NCI-H82 treated with DMSO at 0.1 percent for 48 hours (cell line): ENCODE measurements around the gene MMAB.

Experiments
- DNase-seq: peaks from one replicate; lab custom pipeline; 2025; ENCODE audit not compliant: unreplicated experiment; lab: John Stamatoyannopoulos, UW

MMAB gene

GRCh38 chr12:109573029-109573913 is at the start of gene MMAB, which contains the start of gene MVK:
Gene MMAB (minus strand): TSS chr12:109573504. CDS start chr12:109573480, 24 bp downstream.
Gene MVK (plus strand): TSS chr12:109573794. CDS start chr12:109574823, 1,029 bp downstream.
- peak; percentile 97 for DNase-seq

- no peak for DNase-seq
Observed at GRCh38 chr12:109621901-109622364, 48.6 kb upstream of the MMAB start.

DNA sequence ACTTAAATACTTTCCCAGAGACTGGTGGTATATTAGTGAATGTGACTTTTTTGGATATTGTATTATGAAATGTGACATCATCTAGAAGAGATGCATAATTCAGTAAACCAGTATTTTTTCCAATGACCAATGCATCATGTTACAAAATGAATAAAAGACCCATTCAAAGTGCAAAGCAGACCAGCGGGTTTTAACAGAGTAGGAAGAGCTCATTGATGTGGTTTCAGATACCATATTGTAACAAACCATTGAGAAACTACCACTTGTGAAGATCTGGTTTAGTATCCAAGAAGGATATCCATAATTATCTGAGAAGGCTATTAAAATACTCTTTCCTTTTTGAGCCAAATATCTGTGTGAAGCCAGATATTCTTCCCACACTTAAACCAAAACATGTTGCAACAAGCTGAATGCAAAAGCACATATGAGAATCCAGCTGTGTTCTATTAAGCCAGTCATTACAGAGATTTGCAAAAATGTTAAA is 47.9 kb upstream of the MMAB start:
- no peak for DNase-seq

GRCh38 chr12:109619002-109619604 is 45.8 kb upstream of the MMAB start:
- DNase-seq = no peak

DNA sequence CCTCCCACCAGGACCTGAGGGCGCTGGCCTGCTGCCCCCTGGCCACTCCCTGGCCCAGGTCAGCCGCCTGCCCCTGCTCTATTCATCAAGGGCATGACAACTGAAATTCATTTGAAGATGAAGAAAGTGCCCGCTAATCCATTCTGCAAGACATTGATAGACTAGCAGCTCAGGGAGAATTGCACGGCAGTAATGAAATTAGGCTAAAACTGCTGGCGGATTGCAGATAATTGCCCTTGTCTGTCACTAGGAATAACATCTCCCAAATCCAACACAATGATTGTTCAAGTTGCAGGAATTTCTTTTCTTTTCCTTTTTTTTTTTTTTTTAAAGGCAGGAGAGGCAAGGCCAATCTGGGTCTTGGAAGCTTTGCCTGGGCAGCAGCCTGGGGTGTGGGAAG is 44.8 kb upstream of the MMAB start:
- peak; percentile 58 for DNase-seq

DNA sequence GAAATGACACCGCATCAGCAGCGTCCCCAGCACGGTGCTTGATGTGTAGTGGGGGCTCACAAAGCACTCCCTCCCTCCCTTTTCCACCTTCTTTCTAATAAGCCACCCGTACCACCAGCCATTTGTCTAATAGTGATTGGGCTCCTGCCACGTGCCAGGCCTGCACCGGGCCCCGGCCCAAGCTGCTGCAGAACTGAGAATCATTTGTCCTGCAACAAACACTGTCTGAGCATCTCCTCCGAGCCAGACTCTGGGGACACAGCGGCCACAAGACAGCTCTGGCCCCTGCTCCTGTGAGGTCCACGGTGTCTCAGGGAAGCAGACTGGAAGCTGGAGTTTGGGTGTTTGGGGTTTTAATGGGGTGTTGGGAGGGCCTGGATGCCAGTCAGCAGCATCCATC is 44.2 kb upstream of the MMAB start:
- DNase-seq = no peak

- no peak for DNase-seq
Observed at GRCh38 chr12:109615556-109616229, 42.4 kb upstream of the MMAB start.

GRCh38 chr12:109613649-109614455 is 40.5 kb upstream of the MMAB start:
- no peak for DNase-seq

- no peak for DNase-seq
Observed at GRCh38 chr12:109612975-109613502, 39.7 kb upstream of the MMAB start.

GRCh38 chr12:109612003-109612402 is 38.7 kb upstream of the MMAB start:
- DNase-seq = no peak

- DNase-seq = no peak
Observed at GRCh38 chr12:109611223-109611622, 37.9 kb upstream of the MMAB start.

GRCh38 chr12:109610523-109610922 is 37.2 kb upstream of the MMAB start:
- DNase-seq = no peak

GRCh38 chr12:109609342-109609741 is 36.0 kb upstream of the MMAB start:
- no peak for DNase-seq

- DNase-seq = no peak
Observed at GRCh38 chr12:109608793-109609192, 35.5 kb upstream of the MMAB start.

DNA sequence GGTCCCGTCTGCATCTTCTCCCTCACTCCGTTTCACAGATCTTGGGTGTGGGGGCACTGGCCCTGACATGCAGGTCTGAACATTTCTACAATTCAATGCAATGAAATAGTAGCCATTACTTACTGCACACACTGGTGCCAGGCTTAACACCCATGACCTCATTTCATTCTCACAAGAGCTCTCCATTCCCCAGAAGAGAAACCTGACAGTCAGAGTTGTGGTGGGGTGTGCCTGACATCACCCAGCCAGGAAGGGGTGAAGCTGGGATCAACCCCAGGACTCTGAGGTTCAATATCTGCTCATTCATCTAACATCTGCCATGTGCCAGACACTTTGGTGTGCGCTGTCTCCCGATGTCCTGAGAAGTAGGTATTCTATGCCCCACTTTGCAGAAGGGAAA is 35.0 kb upstream of the MMAB start:
- DNase-seq = no peak

DNA sequence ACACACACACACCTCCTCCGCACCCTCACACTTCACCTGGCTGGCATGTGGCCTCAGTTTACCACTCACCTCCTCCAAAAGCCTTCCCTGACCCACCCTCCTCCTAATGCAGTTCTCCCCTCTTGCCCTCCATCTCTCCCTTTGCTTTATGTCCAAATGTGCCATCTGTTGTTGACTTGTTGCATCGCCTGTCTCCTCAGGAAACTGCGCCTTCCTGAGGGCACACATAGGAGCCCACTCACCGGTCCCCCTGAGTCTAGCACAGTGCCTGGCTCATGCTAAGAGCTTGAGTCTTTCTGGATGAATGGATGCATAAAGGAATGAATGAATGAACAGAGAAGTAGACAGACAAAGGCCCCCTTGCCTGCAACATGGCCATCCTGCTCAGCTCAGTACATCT is 34.3 kb upstream of the MMAB start:
- DNase-seq = no peak

GRCh38 chr12:109606320-109607028 is 33.2 kb upstream of the MMAB start:
- DNase-seq = peak; percentile 85

DNA sequence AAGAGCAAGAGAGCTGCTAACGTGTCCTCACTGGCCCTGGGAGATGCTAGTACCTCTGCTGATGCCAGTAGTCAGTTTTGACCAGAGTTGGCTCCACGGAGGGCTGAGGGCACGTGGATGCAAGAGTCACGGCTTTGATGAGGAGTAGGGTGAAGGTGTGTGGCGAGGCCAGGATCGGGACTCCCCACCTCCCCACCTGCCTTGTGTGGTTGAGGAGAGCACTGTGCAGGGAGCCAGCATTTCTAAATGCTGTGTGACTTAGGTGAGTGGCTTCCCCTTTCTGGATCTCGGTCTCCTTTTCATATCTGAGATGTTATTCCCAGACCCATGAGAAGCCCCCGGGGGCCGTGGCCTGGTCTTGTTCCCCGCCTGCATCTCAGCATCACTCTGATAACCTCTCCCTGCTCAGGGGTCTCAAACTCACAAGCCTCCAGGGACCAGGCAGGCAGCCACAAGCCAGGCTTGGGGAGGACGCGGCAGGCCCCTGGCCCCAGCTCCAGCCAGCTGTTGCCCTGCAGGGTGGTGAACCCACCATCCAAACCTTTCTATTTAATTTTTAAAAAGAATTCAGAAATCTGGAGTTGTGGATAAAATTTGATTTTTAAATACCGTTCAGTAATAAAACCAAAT is 32.4 kb upstream of the MMAB start:
- no peak for DNase-seq

DNA sequence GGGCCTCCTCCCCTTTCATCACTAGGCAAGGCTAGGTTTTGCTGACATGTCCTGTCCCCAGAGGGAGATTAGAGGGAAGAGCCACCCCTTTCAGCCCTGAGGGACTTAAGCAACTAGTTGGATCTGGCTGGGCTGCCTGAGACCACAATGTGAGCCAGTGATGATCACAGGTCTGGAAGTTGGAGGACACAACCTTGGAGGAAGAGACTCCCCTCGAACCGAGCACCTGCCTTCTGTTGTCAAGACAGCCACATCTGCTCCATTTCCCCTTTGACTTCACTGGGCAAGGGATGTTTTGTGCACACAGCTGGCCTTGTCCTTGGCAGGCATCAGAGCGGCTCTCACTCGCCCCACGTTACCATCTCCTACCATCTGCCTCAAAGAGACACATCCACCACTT is 31.7 kb upstream of the MMAB start:
- peak; percentile 82 for DNase-seq
